Right atrium auricular region (tissue), 2 donors: ENCODE data around the gene FAF1. TPM values are rescaled to one million over a fixed set of nuclear protein-coding genes. Genes with fewer than 3 reads are reported as not detected.

Experiments
- DNase-seq: peaks from one replicate; pipeline ENCODE4 v3.0.0-alpha.2; 2019; ENCODE audit warnings: low spot score
- H3K27ac ChIP-seq, 2 donors: fragments of 200-600 bp; sonication (generic); 1 replicate in 1 of 2; 2 replicates in 1 of 2; pipeline ENCODE4 v1.5.1; 2016 to 2019
- H3K27me3 ChIP-seq, 2 donors: fragments of 200-600 bp; sonication (generic); one replicate each; pipeline versions ENCODE4 v1.5.1 to v1.6.0; 2017 to 2019
- H3K36me3 ChIP-seq: fragments of 200-600 bp; sonication (generic); one replicate; pipeline ENCODE4 v1.5.1; 2016
- H3K4me1 ChIP-seq, 2 donors: fragments of 200-600 bp; sonication (generic); one replicate each; pipeline versions ENCODE4 v1.5.1 to v1.6.0; 2017 to 2019
- H3K4me3 ChIP-seq, 2 donors: fragments of 200-600 bp; sonication (generic); 1 replicate in 1 of 2; 2 replicates in 1 of 2; pipeline ENCODE4 v1.5.1; 2017 to 2019; ENCODE audit warnings: mild to moderate bottlenecking in 1 of 2, moderate library complexity in 1 of 2
- H3K9me3 ChIP-seq, 2 donors: fragments of 200-600 bp; sonication (generic); one replicate each; pipeline ENCODE4 v1.5.1; 2019
- total RNA-seq, 2 donors: library from RNA; depleted of rRNA; stranded (reverse); fragments of >200 nt; gene quantifications; one replicate each; pipeline ENCODE4 v1.1.0, GENCODE V29; 2016
- TF ChIP-seq, protein P1 (sequence below), 2 donors: fragments of 200-600 bp; sonication (generic); IDR thresholded peaks; one replicate each; pipeline ENCODE4 v1.5.1; 2019; ENCODE audit warnings: antibody characterized with exemption in 2 of 2

FAF1 gene
- total RNA-seq, 2 donors from 2014 or later, result 36.1 to 68.8 TPM

GRCh38 chr1:50841791-50842387 is 118.2 kb downstream of the FAF1 start:
- no peaks in the 10 kb centered on the region for H3K9me3 ChIP-seq
- no peaks in the 10 kb centered on the region for H3K27me3 ChIP-seq
- TF ChIP-seq, protein P1, sequence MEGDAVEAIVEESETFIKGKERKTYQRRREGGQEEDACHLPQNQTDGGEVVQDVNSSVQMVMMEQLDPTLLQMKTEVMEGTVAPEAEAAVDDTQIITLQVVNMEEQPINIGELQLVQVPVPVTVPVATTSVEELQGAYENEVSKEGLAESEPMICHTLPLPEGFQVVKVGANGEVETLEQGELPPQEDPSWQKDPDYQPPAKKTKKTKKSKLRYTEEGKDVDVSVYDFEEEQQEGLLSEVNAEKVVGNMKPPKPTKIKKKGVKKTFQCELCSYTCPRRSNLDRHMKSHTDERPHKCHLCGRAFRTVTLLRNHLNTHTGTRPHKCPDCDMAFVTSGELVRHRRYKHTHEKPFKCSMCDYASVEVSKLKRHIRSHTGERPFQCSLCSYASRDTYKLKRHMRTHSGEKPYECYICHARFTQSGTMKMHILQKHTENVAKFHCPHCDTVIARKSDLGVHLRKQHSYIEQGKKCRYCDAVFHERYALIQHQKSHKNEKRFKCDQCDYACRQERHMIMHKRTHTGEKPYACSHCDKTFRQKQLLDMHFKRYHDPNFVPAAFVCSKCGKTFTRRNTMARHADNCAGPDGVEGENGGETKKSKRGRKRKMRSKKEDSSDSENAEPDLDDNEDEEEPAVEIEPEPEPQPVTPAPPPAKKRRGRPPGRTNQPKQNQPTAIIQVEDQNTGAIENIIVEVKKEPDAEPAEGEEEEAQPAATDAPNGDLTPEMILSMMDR (IDR thresholded peaks at IDR 0.05), result no peak
- no peak for DNase-seq
- H3K27ac ChIP-seq, result no peak overlapping the region
- H3K36me3 ChIP-seq, result no peaks in the 10 kb centered on the region
- H3K4me1 ChIP-seq, result peaks cover 0 to 8% of the 10 kb centered on the region in 2 donors
- H3K4me3 ChIP-seq, result no peak overlapping the region

GRCh38 chr1:50836117-50836516 is 124.0 kb downstream of the FAF1 start:
- Histone ChIP-seq H3K27me3 (no peaks in the 10 kb centered on the region), H3K27ac (no peak overlapping the region), H3K36me3 (no peaks in the 10 kb centered on the region), H3K4me3 (no peak overlapping the region), H3K4me1 (peaks cover 0 to 9% of the 10 kb centered on the region in 2 donors), H3K9me3 (no peaks in the 10 kb centered on the region)
- TF ChIP-seq, protein P1 (IDR thresholded peaks at IDR 0.05), result no peak
- DNase-seq, result no peak

DNA sequence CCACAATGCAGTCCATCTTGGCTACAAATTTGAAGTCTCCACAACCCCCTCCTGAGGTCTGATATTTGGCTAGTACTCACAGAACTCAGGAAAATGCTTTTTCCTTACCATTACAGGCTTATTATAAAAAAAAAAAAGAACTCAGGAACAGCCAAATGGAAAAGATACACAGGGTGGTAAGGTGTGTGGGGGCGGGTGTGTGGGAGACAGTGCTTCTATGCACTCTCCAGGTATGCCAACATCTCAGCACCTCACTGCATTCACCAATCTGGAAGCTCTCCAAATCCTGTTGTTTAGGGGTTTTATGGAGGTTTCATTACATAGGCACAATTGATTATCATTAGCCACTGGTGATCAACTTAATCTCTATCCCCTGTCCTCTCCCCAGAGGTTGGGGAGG is 126.9 kb downstream of the FAF1 start:
- peaks cover 0 to 25% of the 10 kb centered on the region in 2 donors for H3K4me1 ChIP-seq
- TF ChIP-seq, protein P1 (IDR thresholded peaks at IDR 0.05), result no peak
- DNase-seq, result no peak

GRCh38 chr1:50832167-50832566 is 127.9 kb downstream of the FAF1 start:
- Histone ChIP-seq H3K27ac (no peak overlapping the region), H3K4me1 (peaks cover 0 to 25% of the 10 kb centered on the region in 2 donors), H3K4me3 (no peak overlapping the region), H3K9me3 (no peaks in the 10 kb centered on the region), H3K36me3 (no peaks in the 10 kb centered on the region), H3K27me3 (no peaks in the 10 kb centered on the region)
- TF ChIP-seq, protein P1 (IDR thresholded peaks at IDR 0.05), result no peak
- no peak for DNase-seq

More for the DNA sequence above, 126.9 kb downstream of the FAF1 start:
- H3K36me3 ChIP-seq, result no peaks in the 10 kb centered on the region
- no peak overlapping the region for H3K27ac ChIP-seq
- H3K27me3 ChIP-seq, result no peaks in the 10 kb centered on the region
- no peak overlapping the region for H3K4me3 ChIP-seq
- no peaks in the 10 kb centered on the region for H3K9me3 ChIP-seq

DNA sequence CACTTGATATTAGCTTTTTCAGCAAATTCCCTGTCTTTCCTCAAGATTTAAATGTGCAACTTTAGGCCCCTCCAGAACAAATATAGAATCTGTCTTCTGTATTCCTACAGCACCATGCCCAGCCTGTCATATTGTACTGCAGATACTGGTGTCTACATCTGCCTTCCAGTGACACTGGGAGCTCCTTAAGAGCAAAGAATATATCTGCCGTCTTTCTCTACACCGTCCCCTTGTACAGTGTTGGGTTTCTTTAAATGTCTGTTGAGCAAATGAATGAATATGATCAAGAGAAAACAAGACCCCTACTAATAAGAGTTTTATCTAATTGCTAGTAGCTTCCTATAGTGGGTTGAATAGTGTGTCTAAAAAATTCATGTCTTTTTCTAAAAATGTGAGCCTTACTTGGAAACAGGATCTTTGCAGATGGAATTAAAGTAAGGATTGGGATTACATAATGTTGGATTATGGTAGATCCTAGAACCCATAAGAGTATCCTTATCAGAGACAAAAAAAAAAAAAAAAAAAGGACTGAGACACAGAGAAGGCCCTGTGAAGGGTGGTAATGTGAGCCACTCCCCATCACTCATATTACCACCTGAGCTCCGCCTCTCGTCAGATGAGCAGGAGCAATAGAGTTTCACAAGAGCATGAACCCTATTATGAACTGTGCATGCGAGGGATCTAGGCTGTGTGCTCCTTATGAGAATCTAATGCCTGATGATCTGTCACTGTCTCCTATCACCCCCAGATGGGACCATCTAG is 128.6 kb downstream of the FAF1 start:
- H3K27me3 ChIP-seq, result no peaks in the 10 kb centered on the region

More for the DNA sequence above, 128.6 kb downstream of the FAF1 start:
- Histone ChIP-seq H3K36me3 (no peaks in the 10 kb centered on the region), H3K4me1 (peaks cover 0 to 25% of the 10 kb centered on the region in 2 donors), H3K9me3 (no peaks in the 10 kb centered on the region), H3K4me3 (no peak overlapping the region), H3K27ac (no peak overlapping the region)
- TF ChIP-seq, protein P1 (IDR thresholded peaks at IDR 0.05), result no peak
- no peak for DNase-seq
